KOPT-K1 (cell line): ENCODE data around the gene AKIRIN2.
"Not testable (repeated sequence)": the region's sequence is repeated elsewhere in the genome, so short reads cannot be mapped to it uniquely, and the experiment has no call there.

Source experiments
- H3K27ac ChIP-seq: fragments of 200-600 bp; sonication (generic); 2 replicates; pipeline ENCODE4 v1.5.1; 2016; ENCODE audit warnings: antibody characterized with exemption, mild to moderate bottlenecking, low read depth, low read length; ENCODE audit not compliant: poor library complexity, severe bottlenecking
- H3K36me3 ChIP-seq: fragments of 200-600 bp; sonication (generic); 2 replicates; pipeline ENCODE4 v1.5.1; 2017; ENCODE audit warnings: antibody characterized with exemption, mild to moderate bottlenecking, low read length, moderate library complexity; ENCODE audit not compliant: insufficient read depth
- H3K9me3 ChIP-seq: fragments of 200-600 bp; sonication (generic); 2 replicates; pipeline ENCODE4 v1.5.1; 2017; ENCODE audit warnings: antibody characterized with exemption, low read length, mild to moderate bottlenecking; ENCODE audit not compliant: insufficient read depth, poor library complexity, severe bottlenecking

AKIRIN2 gene

DNA sequence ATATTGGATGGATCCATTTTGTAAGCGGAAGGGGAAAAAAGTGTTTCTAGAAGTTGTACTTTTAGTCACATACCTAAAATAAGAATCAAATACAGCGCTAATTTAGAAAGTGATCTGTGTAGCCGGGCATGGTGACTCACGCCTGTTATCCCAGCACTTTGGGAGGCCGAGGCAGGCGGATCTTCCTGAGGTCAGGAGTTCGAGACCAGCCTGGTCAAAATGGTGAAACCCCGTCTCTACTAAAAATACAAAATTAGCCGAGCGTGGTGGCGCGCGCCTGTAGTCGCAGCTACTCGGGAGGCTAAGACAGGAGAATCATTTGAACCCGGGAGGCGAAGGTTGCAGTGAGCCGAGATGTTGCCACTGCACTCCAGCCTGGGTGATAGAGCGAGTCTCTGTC lies 1.0 kb upstream of the AKIRIN2 start:
- H3K9me3 ChIP-seq, result not testable (repeated sequence)
- peak overlapping the region; percentile 88 for H3K27ac ChIP-seq

DNA sequence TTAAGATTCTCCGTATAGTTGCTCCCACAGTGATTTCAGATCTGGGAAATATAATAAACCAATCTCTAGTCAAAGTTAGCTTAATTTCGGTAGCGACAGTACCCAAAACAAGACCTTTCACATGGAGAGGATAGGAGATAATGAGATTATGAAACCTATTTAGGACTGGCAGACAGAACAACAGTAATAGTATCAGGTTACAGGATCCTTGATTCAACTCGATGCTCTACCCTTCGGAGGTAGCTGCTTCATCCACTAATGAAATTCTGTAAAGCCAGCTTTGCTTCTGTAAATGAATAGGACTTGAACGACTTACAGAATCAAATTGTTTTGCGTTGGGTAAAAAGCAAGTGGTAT lies 534 bp upstream of the AKIRIN2 start:
- peaks cover 9% of the 10 kb centered on the region for H3K36me3 ChIP-seq
- no peaks in the 10 kb centered on the region for H3K9me3 ChIP-seq
- peak overlapping the region; percentile 88 for H3K27ac ChIP-seq

More for the DNA sequence above, 1.0 kb upstream of the AKIRIN2 start:
- not testable (repeated sequence) for H3K36me3 ChIP-seq

DNA sequence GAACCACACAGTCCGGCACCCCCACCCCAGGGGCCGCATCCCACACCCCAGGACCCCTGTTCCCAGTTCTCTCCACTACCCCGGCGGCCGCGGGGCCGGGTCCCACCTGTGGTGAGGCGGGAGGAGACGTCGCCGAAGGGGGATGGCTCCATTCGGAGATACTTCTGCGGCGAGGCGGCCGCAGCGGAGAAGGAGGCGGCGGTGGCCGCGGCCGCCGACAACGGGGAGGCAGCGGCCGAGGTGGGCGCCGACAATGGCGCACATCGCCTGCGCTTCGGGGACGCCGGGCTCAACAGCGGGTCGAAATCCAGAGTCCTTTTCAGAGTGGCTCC lies 723 bp downstream of the AKIRIN2 start:
- H3K36me3 ChIP-seq, result peaks cover 17% of the 10 kb centered on the region
- peak overlapping the region; percentile 88 for H3K27ac ChIP-seq
- no peaks in the 10 kb centered on the region for H3K9me3 ChIP-seq

DNA sequence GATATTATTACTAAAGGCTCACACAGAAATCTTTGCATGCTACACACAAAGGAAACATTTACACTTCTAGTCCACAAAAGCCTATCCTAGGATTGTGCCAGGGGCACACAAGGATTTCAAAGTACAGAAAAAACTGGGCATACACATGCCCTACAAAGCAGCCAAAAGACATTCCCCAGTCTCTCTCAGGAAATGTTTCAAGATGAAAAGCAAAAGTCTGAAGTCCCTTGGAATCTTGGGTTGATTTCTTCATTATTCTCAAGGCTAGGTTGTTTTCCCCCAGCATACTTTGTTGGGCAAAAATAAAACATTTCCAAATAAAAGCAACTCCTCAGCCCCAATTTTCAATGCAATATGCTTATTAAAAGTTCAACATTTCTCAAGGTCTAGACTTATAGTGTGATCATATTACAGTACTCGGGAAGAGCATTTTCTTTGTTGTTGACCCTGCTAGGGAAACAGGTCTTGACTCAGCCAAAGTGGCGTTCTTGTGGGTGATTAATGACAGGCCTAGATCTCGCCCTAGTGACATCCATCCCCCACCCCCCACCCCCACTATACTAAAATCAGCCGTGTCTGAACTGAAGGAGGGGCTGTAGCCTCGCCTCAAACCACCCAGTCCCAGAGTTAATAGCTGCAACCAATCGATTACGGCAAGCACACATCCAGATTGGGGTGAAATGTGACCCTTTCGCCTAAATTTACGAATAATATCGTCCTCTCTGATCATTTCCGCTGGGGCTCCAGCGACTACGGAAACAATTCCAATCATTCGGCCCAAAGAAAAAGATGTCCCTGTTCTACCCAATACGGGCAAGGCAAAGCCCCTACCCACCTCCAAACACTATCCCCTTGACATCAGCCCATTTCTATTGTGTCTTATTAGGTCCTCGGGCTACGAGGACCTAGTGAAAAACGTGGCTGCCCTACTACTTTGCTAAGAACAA lies 1.4 kb downstream of the AKIRIN2 start:
- H3K36me3 ChIP-seq, result peaks cover 23% of the 10 kb centered on the region
- H3K27ac ChIP-seq, result peak overlapping the region; percentile 88
- no peaks in the 10 kb centered on the region for H3K9me3 ChIP-seq

DNA sequence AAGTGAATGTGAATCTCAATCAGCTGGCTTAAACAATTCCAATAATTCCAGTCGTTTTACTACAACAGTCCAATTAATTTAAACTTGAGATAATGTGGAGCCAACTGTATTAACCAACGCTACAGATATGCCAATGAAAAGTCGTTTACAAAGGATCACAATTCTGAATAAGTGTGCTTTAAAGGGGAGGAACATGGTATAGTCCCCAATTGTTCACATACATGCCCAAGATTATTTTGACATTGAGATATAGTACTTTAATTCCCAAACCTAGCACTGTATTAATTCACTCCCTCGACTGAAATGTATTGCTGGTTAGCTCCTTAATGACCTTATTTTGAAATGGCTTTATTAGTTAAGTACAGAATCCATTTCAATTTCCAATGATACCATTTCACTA lies 2.5 kb downstream of the AKIRIN2 start:
- Histone ChIP-seq H3K27ac (peak overlapping the region; percentile 38), H3K36me3 (peaks cover 27% of the 10 kb centered on the region)

DNA sequence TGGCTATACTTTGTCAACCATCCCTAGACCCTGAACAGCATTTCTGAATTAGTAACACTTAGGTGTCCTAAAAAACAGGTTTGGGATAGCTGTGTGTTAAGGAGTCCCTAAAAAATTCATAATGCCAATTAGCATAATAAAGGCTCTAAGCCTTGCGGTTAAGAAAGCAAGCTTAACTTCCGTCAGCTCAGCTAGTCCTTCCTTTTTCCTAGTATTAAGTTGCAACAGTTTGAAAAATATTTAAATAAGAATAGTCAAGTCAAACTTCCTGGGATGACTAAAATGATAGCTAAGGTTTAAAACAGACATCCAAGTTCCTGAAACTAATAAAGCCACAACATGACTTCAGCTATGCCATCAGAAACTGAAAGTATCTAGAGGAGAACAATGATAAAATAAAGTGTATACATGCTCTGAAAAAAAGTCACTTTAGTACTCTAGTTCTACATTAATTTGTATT lies 3.5 kb downstream of the AKIRIN2 start:
- peaks cover 33% of the 10 kb centered on the region for H3K36me3 ChIP-seq
- no peaks in the 10 kb centered on the region for H3K9me3 ChIP-seq
- peak overlapping the region; percentile 38 for H3K27ac ChIP-seq

More for the DNA sequence above, 2.5 kb downstream of the AKIRIN2 start:
- no peaks in the 10 kb centered on the region for H3K9me3 ChIP-seq

DNA sequence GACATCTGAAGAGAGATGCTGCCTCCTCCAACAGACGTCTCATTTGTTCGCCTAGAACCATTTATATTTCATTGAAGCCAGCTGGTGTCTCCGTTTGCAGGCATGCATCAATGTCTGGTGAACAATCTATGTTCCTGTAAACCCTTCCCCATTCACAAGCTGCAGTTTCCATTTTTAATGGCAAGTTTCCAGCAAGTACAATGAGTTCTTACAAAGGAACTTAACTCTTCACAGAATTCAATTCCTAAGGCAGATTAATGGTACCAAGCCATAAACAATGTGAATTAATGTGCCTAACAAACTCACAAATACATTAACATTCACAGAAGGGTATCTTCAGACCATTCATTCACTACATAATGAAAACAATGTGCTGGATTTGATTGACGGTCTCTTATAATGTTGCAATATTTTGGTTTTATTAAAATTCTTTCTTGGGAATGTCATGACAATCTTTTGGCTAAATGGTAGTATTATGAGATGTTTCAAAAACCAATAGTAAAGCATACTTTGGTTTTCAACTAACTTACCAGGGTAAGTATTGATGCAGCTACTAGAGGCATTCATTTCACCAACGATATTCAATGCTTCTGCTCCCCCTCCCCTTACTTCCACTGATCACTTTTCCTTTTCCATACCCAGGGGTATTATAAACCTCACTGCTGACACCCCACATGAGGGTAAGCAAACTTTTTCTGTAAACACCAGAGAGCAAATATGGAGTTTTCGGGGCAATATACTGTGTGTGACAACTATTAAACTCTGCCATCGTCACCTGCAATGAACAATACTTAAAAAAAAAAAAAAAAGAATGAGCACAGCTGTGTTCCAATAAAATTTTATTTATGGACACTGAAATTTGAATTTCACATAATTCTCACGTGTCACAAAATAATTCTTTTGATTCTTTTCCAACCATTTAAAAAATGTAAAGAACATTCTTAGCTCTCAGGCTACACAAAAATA lies 4.2 kb downstream of the AKIRIN2 start:
- Histone ChIP-seq H3K36me3 (peaks cover 40% of the 10 kb centered on the region), H3K27ac (peak overlapping the region; percentile 38), H3K9me3 (no peaks in the 10 kb centered on the region)

DNA sequence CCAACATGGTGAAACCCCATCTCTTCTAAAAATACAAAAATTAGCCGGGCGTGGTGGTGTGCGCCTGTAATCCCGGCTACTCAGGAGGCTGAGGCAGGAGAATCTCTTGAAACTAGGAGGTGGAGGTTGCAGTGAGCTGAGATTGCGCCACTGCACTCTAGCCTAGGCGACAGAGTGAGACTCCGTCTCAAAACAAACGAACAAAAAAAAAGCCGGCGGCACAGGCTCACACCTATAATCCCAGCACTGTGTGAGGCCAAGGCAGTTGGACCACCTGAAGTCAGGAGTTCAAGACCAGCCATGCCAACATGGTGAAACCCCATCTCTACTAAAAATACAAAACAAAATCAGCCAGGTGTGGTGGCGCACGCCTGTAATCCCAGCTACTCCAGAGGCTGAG lies 5.2 kb downstream of the AKIRIN2 start:
- not testable (repeated sequence) for H3K9me3 ChIP-seq, H3K27ac ChIP-seq
- H3K36me3 ChIP-seq, result peaks cover 46% of the 10 kb centered on the region

DNA sequence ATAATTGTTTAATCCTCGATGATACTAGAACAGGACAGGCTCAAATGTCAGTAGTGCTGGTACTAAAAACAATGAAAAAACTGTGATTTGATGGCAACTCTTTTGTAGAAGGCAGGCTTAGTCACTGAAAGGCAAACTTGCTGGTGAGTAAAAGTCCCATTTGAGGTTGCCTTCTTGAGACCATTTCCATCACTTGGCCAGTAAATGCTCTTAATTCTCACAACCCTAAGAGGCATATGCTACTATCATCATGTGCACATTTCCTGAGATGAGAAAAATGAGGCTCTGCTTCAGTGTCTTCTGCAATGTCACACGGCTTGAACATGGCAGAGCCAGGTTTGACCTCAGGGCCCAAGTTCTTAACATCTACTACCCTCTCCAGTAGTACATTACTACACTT lies 9.9 kb downstream of the AKIRIN2 start:
- no peak overlapping the region for H3K27ac ChIP-seq
- peaks cover 52% of the 10 kb centered on the region for H3K36me3 ChIP-seq

DNA sequence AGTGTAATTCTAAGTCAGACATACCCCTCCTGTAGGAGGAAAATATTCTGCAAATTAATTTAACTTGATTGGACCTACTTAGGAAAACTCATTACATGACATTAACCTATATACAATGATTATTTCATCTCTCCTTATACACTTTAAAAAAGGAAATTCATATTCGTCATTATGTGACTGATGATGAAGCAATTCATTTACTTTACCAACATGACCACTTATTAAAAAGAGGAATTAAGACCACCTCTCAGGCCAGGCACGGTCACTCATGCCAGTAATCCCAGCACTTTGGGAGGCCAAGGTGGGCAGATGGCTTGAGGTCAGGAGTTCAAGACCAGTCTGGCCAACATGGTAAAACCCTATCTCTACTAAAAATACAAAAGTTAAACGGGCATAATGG lies 11.6 kb downstream of the AKIRIN2 start:
- Histone ChIP-seq H3K27ac (no peak overlapping the region), H3K9me3 (no peaks in the 10 kb centered on the region), H3K36me3 (peaks cover 54% of the 10 kb centered on the region)

More for the DNA sequence above, 9.9 kb downstream of the AKIRIN2 start:
- no peaks in the 10 kb centered on the region for H3K9me3 ChIP-seq

DNA sequence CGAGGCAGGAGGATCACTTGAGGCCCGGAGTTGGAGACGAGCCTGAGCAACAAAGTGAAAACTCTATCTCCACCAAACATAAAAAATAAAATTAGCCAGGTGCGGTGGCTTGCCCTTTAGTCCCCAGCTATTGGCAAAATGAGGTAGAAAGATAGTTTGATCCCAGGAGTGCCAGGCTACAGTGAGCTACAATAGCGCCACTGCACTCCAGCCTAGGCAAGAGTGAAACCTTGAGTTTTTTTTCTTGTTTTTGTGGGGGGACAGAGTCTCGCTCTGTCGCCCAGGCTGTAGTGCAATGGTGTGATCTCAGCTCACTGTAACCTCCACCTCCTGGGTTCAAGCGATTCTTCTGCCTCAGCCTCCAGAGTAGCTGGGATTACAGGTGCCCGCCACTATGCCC lies 14.1 kb downstream of the AKIRIN2 start:
- H3K9me3 ChIP-seq, H3K27ac ChIP-seq: not testable (repeated sequence)
- peaks cover 39% of the 10 kb centered on the region for H3K36me3 ChIP-seq

DNA sequence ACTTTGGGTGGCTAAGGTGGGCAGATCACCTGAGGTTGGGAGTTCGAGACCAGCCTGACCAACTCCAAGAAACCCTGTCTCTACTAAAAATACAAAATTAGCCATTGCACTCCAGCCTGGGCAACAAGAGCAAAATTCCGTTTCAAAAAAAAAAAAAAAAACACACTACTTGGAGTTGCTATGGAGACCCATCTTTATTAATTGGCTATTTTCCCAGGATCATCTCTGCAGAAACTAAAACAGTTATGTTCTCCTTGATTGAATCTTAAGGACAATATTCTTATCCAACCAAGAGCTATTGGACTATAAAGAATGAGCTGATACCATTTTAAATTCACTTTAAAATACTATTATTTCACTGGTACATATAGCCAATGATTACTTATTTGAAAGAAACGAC lies 14.7 kb downstream of the AKIRIN2 start:
- no peak overlapping the region for H3K27ac ChIP-seq
- peaks cover 38% of the 10 kb centered on the region for H3K36me3 ChIP-seq
- no peaks in the 10 kb centered on the region for H3K9me3 ChIP-seq

DNA sequence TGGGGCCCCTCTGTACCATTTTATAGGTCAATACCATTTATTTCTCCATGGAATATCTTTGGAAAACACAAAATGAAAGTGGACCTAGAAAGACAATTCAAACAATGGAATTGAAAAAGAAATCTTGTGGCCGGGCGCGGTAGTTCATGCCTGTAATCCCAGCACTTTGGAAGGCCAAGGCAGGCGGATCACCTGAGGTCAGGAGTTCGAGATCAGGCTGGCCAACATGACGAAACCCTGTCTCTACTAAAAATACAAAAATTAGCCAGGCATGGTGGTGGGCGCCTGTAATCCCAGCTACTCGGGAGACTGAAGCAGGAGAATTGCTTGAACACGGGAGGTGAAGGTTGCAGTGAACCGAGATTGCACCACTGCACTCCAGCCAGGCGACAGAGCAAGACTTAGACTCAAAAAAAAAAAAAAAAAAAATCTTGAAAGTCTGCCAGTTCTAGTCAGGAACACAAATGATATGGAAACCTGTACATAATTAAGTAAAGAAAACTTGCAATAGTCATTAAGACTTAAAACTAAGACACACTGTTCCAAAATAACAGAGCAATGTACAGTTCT lies 15.3 kb downstream of the AKIRIN2 start:
- H3K36me3 ChIP-seq, result peaks cover 39% of the 10 kb centered on the region
- not testable (repeated sequence) for H3K9me3 ChIP-seq

DNA sequence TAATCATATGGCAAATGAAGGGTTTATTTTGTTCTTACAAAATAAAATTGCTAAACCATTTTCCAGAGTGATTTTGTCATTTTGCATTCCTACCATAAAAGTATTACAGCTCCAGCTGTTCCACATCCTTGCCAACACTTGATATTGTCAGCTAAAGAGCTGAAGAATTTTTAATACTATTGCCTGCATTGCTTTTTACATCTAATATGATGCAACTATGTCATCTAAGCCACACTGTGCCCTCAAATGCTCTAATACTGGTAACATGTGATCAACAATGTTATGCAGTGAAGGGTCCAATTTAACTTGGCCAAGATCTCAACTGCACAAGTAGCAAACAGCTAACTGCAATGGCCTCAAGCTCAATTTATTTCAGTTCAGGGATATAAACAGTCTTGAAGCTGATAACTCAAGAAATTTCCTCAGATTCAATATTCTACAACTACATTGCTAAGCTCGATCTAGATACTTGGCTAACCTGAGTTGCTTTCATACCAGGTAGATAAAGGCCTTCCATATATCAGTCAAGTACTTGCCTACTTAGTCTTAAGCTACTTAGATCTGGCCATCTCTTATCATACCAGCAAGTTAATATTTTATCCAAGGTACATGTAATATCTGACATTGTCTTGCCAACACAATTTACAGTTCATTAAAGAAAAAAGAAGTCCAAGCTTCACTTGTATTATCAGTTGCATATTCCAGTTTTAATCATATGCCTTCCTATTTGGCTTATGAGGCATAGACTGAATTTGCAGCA lies 17.0 kb downstream of the AKIRIN2 start:
- no peaks in the 10 kb centered on the region for H3K9me3 ChIP-seq
- H3K36me3 ChIP-seq, result peaks cover 51% of the 10 kb centered on the region
- no peak overlapping the region for H3K27ac ChIP-seq

More for the DNA sequence above, 15.3 kb downstream of the AKIRIN2 start:
- H3K27ac ChIP-seq, result not testable (repeated sequence)
